Activated CD4-positive, alpha-beta T cell treated with anti-CD3 and anti-CD28 coated beads, Interleukin-2, amount 50 U/mL, for 16 hours (primary cell): ENCODE data around the gene ATP5PB.

Source experiments
- DNase-seq: peaks from one replicate; pipeline ENCODE4 v3.0.0-alpha.2; 2020

ATP5PB gene

DNA sequence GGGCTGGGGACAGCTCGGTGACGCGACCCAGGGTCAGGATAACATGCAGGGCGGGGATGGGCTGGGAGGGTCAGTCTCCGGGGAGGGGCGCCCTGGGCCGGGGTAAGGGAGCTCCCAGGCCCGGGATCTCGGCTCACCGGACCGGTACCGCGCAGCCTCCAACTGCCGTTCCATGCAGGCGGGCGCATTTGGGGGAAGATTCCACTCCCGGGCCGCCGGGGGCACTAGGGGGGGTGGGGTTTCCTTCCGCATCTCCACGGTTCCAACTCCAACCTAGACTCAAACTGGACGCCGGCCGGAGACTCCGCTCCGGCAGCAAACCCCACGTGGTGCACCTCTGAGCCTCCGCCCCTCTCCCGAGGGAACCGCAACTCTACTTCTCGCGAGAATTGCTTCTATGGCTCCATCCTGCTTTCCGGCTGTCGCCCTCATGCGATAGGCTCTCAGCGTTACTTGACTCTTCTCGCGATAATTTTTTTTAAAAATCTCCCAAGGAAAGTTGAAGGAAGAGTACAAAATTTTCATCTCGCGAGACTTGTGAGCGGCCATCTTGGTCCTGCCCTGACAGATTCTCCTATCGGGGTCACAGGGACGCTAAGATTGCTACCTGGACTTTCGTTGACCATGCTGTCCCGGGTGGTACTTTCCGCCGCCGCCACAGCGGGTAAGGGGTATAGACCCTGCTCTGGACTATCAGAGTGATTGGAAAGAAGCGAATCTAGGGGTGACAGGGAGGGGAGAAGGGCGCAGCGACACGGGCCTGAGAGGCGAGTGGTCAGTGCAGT lies at the start of gene ATP5PB, which contains the start of gene WDR77:
TSS of gene ATP5PB (plus strand) at position 547 of the 785 bp plus-strand sequence. CDS start at position 625, 78 bp downstream.
TSS of gene WDR77 (minus strand) at position 339 of the 785 bp plus-strand sequence. CDS start at position 252, 87 bp downstream.
- peak; percentile 99 for DNase-seq

- DNase-seq = peak; percentile 33
These were observed 49.3 kb upstream of the ATP5PB start for GRCh38 chr1:111399792-111400610.

- DNase-seq = no peak
These were observed 47.2 kb upstream of the ATP5PB start for GRCh38 chr1:111402083-111402482.

DNA sequence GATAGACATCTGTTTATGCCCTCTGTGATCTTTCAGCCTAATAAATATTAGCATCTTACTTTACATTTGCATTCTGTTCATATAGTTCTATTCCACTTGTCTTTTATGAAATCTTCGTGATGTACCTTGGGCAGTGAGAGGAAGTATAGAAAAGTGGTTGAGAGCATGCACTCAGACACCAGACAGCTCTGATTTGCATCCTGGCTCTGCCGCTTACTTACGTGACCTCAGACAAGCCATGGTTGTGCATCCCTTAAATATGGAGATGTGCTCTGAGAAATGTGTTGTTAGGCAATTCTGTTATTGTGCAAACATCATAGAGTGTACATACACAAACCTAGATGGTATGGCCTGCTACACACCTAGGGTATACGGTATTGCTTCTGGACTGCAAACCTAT lies 44.7 kb upstream of the ATP5PB start:
- DNase-seq = no peak

- DNase-seq = peak; percentile 64
These were observed 42.9 kb upstream of the ATP5PB start for GRCh38 chr1:111406321-111406768.

DNA sequence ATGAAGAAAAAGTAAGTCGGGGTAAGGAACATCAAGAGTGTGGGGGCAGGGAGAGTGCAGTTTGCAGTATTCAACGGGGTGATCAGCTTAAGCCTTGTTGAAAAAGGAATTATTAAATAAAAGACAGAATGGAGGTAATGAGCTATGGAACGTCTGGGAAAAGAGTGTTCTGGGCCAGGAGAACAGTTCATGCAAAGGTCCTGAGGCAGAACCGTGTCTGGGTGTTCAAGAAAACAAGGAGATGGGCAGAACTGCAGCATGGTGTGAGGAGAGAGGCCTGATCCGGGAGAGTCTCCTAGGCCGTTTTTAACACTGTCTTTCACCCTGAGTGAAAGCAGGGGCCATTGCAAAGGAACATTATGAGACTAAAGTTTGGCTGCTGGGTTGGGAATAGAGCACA lies 42.0 kb upstream of the ATP5PB start:
- no peak for DNase-seq

GRCh38 chr1:111412839-111413238 lies 36.4 kb upstream of the ATP5PB start:
- DNase-seq = no peak

- no peak for DNase-seq
These were observed 34.5 kb upstream of the ATP5PB start for GRCh38 chr1:111414756-111415155.

DNA sequence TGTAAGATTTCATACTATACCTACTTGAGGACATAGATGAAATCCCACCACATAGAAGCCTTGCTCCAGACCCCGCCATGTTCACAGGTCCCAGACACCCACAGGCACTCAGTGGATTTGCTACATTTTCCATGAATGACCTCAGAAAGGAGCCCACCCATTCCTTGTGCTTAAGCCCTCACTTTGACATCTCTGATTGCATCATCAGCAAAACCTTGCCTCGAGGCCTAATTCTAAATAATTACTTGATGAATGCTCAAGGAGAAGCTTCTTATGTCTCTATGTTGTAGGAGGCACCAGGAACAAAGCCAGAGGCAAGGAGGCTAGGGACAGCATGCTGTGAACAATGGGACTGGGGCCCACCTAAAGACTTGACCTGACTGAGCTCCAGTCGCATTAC lies 33.8 kb upstream of the ATP5PB start:
- DNase-seq = no peak

DNA sequence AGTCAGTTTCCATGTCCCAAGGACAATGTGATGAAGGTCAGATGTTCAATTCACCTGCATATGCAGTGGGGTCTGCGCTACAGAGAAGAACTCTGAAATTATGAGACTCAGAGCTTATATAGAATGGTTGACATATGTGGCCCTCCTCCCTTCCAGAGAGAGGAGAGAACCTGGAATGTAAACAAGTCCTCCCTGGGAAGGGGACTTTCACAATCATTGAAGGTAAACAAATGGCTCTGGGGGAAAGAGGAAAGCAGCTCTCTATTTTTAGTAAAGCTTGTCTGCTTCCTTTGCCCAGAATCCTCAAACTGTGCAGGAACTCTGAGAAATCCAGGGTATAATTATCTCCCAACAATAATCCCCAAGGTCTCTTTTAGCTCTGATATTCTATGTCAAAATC lies 31.5 kb upstream of the ATP5PB start:
- no peak for DNase-seq

DNA sequence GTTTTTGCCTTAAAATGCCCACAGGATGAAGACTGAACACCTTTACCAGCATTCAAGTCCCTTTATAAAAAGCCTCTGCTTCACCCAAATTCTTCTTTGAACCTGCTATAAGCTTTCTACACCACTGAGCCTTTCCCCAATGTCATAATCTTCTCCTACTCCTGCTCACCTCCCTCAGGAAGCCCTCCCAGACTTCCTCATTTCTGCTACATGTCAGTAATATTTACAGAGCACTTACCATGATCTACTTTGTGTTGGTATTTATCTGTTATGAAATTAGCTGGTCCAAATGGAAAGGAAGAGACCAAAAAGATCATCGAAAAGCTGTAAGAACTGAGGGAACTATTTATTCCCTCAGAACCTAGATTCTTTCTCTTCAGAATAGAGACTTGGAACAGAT lies 30.2 kb upstream of the ATP5PB start:
- DNase-seq = no peak

DNA sequence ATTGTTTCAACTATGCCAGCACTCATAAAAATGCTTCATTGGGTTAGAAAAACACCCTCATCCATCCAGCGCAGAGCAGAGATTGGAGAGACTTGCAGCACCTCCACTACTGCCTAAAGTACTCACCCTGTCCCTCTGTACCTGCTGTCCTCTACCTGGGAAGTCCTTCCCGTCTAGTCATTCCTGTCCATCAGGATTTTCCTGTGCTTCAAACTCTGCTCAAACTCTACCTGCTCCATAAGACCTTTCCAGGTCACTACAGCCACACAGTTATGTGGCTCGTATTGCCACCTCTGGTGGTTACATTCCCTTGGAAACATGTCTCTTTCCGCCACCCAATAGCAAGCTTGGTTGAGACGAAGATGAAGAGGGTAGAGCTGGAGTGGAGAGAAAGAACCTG lies 28.9 kb upstream of the ATP5PB start:
- DNase-seq = no peak

DNA sequence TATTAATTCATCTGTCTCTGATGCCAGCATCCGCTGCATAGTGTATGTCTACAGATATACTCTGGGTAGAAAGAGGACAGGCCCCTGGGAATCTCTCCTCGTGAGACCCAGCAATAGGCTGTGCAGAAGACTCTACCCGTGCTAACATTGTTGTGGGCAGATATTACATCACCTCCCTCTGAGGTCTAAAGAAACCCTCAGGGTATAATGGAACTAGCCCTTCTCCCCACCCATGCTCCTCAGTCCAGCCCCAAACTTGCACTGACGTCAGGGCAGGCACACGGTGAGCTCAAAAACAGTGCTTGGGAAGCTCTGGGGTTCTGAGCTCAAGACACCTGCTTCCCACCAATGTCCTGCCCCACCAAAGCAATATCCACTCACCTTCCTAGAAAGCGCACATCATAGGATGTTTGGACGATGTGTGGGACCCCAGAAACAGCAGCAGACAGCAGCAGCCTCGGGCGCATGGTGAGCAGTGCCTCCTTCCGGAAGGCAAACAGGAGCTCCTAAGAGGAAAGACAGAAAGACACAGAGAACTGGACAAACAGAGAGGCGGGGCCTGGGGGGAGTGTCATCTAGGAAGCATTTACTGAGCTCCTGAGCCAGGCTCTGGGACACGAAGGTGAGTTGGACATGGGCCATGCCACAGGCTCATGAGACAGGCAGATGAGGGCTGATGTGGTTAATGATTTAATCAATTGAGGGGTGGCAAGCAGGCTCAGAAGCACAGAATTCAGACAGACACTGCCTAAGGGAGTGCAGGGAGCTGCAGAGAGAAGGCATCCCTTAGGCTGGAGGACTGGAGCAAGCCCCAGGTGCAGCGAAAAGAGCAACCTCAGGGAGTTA lies 26.5 kb upstream of the ATP5PB start:
- no peak for DNase-seq

DNA sequence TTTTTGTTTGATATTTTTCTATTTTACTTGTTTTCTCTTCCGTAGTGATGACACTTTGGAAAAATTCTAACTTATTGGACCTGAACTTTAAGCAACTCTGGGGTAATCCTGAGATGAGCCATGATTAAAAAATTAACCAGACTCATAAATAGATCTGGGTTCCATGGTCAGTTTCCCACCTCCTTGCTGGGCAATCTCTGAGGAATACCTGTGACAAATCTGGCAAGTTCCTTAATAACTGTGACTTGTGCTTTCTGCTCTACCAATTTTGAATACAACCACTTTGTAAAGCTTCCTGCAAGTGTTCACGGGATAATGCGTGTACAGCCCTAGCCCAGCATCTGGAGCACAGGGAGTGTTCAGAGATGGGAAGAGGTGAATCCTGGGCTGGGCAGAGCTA lies 25.0 kb upstream of the ATP5PB start:
- no peak for DNase-seq

DNA sequence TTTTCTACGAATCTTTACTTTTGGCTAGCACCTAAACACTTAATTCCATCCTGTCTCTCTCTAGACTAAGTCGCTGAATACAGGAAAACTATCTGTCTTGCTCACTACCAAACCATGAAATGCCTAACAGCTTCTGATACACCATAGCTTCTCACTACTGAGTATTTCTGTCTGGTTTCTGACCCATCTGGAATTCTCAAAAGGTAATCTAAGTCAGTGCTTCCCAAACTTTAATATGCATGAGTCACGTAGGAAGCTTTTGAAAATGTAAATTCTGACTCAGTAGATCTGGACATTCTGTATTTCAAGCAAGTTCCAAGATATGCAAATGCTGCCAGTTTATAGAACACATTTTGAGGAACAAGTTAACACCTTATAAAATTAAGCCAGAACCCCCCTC lies 12.5 kb upstream of the ATP5PB start:
- no peak for DNase-seq

DNA sequence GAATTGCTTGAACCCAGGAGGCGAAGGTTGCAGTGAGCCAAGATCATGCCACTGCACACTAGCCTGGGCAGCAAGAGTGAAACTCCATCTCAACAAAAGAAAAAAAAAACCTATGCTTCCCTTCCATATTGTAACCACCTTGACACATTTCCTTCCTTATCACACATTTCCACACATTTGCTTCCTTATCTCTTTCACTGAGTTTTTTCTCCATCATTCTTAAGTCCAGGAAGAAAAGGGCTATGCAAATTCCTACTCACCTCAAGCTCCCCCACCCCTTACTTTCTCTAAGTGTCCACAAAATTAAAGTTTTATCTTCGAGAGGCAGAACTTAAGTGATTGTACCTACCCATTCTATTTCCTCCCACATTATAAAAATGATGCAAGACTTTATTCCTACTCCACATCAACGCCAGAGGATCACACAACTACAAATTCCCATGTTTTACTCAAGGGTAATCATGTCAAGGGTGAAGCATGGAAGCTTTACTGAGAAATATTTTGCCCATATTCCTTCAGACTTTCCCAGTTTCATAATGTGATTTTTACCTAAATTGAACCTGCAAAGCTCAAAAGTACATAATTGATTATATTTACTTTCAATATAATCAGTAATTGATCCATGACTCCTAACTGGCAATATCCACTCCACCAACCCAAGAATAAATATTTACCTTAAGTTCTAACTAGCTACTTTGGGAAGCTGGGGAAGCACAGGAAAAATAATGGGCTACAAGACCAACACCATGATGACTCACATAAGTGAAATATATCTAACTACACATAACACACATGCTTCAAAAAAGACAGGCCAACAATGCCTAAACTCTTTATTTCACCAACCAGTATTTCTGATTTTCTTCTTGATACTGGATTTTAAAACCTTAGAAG lies 9.6 kb upstream of the ATP5PB start:
- DNase-seq = no peak

- peak; percentile 57 for DNase-seq
These were observed 7.6 kb upstream of the ATP5PB start for GRCh38 chr1:111441573-111442192.

- peak; percentile 21 for DNase-seq
These were observed 6.8 kb upstream of the ATP5PB start for GRCh38 chr1:111442457-111442856.

GRCh38 chr1:111444031-111444430 lies 5.2 kb upstream of the ATP5PB start:
- DNase-seq = no peak

DNA sequence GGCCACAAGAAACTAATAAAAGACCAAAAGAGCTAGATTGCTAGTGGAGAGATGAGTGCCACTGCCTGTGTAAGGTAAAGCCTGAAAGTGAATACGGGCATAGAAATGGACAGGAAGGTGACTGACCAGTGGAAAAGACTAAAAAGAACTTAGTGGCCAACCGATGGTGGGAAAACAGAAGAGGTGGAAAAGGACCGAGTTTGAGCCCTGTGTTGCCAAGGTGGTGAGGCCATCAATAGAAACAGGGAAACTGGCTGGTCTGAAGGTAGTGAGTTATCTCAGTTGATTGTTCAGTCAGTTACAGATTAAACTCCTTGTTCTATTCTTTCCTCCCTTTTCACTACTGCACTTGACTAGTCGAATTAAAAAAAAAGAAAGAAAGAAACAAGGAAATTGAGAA lies 2.7 kb upstream of the ATP5PB start:
- no peak for DNase-seq
